GM12874 (cell line): ENCODE results near the gene ANXA2.

Source experiments
- TF ChIP-seq, protein P1 (sequence below): IDR thresholded peaks from 2 replicates; pipeline ENCODE4 v1.5.1; 2011; ENCODE audit warnings: low read depth, mild to moderate bottlenecking, control low read depth, low read length, moderate library complexity; ENCODE audit not compliant: insufficient read depth

The ANXA2 gene

DNA sequence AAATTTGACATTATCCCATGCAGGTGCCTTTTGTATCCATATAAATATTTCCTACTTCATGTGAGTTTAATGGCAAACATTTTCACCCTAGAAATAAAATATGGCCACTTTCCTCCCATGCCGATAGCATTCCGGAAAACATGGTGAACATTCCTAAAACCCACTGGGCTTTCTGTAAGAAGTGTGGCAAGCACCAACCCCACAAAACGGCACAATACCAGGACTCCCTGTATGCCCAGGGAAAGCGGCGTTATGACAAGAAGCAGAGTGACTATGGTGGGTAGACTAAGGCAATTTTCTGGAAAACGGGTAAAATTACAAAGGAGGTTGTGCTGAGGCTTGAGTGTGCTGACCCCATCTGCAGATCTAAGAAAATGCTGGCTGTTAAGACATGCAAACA lies 7.6 kb downstream of the ANXA2 start:
- TF ChIP-seq, protein P1, sequence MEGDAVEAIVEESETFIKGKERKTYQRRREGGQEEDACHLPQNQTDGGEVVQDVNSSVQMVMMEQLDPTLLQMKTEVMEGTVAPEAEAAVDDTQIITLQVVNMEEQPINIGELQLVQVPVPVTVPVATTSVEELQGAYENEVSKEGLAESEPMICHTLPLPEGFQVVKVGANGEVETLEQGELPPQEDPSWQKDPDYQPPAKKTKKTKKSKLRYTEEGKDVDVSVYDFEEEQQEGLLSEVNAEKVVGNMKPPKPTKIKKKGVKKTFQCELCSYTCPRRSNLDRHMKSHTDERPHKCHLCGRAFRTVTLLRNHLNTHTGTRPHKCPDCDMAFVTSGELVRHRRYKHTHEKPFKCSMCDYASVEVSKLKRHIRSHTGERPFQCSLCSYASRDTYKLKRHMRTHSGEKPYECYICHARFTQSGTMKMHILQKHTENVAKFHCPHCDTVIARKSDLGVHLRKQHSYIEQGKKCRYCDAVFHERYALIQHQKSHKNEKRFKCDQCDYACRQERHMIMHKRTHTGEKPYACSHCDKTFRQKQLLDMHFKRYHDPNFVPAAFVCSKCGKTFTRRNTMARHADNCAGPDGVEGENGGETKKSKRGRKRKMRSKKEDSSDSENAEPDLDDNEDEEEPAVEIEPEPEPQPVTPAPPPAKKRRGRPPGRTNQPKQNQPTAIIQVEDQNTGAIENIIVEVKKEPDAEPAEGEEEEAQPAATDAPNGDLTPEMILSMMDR: no peak

GRCh38 chr15:60389261-60390077 lies 8.3 kb downstream of the ANXA2 start:
- TF ChIP-seq, protein P1: no peak

- TF ChIP-seq, protein P1: no peak
These were observed 10.5 kb downstream of the ANXA2 start for GRCh38 chr15:60387321-60387720.

DNA sequence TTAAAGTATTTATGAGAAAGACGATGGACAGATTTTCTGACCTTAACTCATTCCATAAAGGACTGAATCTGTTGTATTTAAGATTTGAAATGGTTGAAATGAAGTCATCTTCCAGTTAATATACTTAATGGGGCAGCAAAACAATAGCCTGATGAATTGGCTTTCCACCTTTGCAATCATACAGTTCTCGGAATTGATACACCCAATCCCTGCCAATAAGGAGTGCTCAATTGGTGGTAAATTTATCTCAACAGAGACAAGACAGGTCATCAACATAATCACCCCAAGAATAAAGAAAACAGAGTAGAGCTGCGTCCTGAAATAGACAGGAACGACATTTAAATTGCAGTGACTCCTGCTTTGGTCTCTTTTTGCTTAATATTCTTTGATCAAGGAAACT lies 11.2 kb downstream of the ANXA2 start:
- TF ChIP-seq, protein P1: no peak

- TF ChIP-seq, protein P1: no peak
These were observed 11.9 kb downstream of the ANXA2 start for GRCh38 chr15:60385620-60386552.

DNA sequence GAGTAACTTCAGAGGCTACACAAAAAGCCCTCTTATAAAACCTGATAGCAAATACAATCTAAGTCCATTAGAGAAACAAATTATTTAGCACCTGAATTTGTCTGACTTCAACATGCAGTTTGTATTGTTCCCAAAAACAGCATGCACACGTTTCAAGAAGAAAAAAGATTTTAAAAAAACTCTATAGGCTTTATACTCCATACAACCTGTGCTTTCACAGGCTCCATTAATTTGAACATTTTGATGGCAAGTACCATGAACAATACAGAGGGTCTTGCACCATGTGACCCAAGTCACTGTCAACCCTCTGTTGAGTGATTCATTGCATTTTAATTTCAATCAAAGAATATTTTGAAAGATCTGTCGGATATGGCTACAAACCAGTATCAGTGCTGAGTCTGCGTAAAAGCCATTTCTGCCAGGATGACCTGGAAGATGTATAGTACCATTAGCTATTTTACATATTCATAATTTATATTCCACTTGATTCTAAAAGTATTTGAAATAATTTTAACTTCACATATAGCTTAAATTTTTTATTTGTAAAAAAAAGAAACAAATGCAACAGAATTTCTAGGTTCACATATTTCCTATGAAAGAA lies 13.2 kb downstream of the ANXA2 start:
- TF ChIP-seq, protein P1: no peak

GRCh38 chr15:60384053-60384452 lies 13.7 kb downstream of the ANXA2 start:
- TF ChIP-seq, protein P1: no peak
